LHCN-M2 (cell line): ENCODE results near the gene COPG2. TPM values are rescaled to one million over a fixed set of nuclear protein-coding genes. Genes with fewer than 3 reads are reported as not detected.
"Not testable (repeated sequence)": the region's sequence is repeated elsewhere in the genome, so short reads cannot be mapped to it uniquely, and the experiment has no call there.

Experiments used
- DNase-seq: peaks from one replicate; pipeline ENCODE4 v3.0.0-alpha.2; 2012; ENCODE audit warnings: low read depth
- total RNA-seq: library from RNA; depleted of rRNA; stranded (reverse); fragments of >200 nt; gene quantifications from 2 replicates; pipeline ENCODE4 v1.2.3, GENCODE V29; 2014

COPG2 gene
- total RNA-seq, 1 experiment from 2014 or later: 54.0 TPM

DNA sequence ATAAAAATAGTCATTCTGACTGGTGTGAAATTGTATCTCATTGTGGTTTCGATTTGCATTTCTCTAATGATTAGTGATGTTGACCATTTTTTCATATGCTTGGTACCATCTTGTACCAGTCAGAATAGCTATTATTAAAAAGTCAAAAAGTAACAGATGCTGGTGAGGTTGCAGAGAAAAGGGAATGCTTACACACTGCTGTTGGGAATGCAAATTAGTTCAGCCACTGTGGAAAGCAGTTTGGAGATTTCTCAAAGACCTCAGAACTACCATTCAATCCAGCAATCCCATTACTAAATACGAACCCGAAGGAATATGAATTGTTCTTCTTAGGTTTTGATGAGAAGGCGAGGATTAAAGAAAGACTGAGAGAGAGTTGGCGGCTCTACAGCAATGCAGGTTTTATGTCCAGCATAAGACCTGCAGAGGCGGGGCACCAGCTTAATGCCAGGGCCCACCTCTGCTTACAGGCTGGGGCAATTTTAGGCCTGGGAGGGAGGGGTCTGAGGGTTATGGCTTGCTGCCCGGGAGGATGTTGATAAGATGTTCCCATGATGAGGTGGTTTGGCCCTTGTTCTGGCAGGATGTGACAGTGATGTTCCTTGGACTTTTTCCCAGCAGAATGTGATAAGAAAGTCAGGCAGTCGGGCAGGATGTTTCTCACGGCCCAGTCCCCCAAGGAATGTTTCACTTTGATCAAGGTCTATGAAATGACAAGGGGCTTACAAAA lies 102.2 kb downstream of the COPG2 start:
- peak; percentile 5 for DNase-seq

- peak; percentile 35 for DNase-seq
Measured at GRCh38 chr7:130560972-130561371, 107.6 kb downstream of the COPG2 start.

- no peak for DNase-seq
Measured at GRCh38 chr7:130559184-130559583, 109.4 kb downstream of the COPG2 start.

- no peak for DNase-seq
Measured at GRCh38 chr7:130554481-130554880, 114.1 kb downstream of the COPG2 start.

DNA sequence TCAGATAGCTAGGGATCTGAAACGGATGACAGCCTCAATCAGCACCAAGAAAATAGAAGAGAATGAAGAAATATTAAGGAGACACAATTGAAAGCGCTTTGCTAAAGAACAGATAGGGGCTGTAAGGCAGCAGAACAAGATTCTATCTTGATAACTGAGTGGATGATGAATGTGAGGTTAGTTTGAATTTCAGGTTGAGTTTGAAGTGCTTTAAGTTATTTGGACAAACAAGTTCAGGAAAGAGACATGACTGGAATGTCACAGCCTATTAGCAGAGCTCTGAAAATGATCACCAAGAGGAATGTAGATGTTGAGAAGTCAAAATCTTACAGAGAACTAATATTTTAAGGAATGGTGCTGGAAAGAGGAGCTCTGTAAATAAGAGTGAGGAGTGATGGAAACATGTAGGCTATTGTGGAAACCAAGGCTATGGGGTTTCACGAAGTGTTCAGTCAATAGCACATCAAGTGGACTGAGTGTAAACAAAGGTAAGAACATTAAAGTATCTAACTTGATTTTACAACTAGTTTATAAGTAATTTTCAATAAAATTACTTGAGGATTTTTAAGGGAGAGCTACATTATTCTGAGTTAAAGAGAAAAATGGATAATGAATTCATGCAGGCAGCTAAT lies 115.0 kb downstream of the COPG2 start:
- DNase-seq: no peak

DNA sequence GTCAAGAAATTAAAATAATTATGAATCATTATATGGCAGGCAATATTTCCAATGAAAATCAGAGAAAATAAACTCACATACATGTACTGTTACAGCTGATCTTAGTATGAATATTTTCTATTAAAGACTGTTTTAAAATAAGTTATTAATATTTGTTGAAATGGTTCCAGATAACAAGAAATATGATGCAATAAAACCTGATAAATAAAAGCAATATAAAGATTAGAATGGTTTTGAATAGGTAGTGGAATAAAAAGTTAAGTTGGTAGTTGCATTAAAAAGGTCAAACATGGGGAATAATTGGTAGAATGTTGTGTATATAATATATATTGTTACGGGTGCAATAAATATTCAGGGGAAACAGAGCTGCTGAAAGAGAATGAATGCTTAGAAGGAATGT lies 124.2 kb downstream of the COPG2 start:
- no peak for DNase-seq

GRCh38 chr7:130543487-130544010 lies 125.0 kb downstream of the COPG2 start:
- no peak for DNase-seq

- not testable (repeated sequence) for DNase-seq
Measured at GRCh38 chr7:130542297-130542696, 126.3 kb downstream of the COPG2 start.

- DNase-seq: not testable (repeated sequence)
Measured at GRCh38 chr7:130541287-130541686, 127.3 kb downstream of the COPG2 start.

DNA sequence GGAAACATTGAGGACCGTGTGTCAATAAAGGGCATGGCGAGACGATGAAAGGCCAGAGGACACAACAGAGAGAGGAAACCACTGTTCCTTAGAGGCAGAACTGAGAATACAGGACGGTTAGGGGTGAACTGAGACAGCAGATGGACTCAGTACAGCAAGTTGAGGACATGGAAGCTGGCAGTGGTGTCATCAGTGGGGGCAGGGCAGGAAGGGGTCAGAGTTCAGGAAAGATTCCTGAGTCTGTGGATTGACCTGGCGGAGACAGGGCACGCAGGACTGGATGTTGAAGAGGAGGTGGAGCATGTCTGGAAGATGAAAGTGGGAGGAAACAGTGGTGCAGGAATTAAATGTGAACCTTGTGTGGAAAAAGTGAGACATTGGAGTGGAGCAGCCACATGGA lies 130.7 kb downstream of the COPG2 start:
- not testable (repeated sequence) for DNase-seq

DNA sequence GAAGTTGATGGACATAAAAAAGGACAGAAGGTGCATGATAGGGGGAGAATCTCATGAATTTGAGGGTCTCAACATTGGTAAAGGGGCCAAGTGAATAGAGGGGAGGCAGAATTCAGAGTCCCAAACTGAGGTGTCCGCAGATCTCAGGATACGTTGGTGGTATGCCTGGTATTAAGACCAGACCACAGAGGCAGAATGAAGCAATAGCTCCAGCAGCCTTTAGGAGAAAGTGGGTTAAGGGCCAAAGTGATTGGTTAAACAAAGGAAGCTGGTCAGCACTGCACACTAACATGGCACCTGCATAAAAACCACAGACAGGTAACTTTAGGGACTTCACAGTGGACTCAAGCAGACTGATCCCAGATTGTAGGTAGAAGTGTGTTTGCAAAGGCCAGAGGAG lies 139.1 kb downstream of the COPG2 start:
- no peak for DNase-seq

GRCh38 chr7:130527752-130528355 lies 140.7 kb downstream of the COPG2 start:
- not testable (repeated sequence) for DNase-seq

DNA sequence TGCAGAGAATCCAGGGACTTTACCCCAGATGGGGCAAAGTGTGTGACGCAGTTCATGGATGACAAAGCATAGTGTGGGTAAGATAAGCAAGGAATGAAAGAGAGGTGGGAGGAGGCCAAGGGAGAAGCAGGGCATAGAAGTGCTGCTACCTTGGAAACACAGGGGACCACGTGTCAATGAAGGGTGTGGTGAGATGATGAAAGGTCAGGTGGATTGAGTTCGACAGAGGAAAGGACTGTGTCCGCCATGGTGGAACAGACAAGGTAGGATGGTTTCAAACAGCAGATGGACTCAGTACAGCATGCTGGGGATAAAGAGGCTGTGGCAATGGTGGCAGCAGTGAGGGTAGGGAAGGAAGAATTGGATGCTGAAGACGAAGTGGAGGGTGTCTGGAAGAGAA lies 143.9 kb downstream of the COPG2 start:
- no peak for DNase-seq

DNA sequence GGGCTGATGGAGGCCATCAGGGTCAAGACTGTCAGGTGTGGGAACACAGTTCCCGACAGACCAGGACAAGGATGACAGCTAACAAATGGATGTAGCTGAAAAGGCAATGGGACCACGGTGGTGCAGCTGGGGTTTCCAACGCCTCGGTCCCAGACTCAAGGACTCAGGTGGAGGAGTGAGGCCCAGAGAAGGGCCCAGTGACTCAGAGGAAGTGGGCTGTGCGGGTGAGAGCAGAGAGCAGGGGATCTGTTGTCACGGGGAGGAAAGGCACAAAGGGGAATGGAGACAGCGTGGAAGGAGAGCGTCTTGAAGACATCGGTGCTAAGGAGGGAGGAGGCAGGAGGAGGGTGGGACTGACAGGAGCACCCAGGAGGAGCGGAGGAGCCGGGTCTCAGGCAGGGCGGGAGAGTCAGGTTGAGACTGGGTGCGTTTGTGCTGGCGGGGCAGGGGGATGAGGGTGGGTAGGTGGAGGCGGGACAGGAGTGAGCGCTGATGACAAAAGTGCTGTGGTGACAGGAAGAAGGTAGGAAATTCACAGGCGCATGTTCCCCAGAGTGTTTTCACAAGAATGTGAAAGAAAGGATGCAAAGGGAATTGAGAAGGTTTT lies 144.9 kb downstream of the COPG2 start:
- DNase-seq: not testable (repeated sequence)

DNA sequence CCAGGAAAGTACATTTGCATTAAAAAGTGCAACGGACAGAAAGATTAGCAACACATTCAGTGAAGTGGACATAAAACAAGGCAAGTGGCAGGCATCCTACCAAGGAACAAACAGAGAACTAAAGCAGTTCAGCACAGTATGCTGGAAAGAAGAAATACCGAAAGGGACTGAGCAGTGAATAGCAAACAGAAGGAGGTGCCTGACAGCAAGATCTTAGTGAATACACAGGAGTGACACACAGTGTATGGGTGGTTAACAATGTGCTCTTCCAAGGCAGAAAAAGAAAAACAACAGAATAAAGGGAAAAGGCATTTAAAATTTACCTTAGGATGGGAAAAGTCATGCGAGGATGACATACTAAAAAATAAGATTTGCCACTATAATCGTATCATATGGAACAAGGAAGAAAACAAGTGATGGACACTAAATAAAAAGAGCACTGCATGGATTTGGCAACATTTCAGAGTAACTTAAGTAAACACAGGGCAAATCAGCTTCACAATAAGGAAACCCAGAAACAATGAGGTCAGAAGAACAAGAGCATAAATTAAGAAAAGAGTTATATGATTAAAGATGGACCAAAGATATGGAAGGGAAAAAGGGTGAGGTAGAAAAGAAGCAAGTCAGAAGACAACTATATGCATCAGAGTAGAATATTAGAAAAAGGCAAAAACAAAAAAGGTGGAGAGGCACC lies 147.1 kb downstream of the COPG2 start:
- no peak for DNase-seq

- no peak for DNase-seq
Measured at GRCh38 chr7:130515315-130516040, 153.1 kb downstream of the COPG2 start.

DNA sequence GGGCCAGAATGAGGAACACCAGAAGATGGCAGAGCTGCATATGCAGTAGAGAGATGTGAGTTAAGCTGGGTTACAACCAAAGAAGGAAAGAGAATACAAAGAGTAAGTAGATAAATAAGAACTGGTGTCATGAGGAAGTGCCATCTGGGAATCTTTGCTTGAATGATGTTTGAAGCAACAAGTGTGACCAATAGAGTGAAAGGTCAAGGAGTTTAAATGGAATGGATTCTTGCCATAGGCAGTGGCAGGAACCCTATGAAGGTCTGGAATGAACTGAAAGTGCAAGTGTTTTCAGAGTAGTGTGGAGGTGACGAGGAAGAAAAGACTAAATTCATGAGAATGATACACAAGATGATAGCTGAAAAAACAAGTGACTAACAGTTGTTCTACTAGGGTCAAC lies 155.1 kb downstream of the COPG2 start:
- DNase-seq: no peak

- not testable (repeated sequence) for DNase-seq
Measured at GRCh38 chr7:130512038-130512437, 156.5 kb downstream of the COPG2 start.

- no peak for DNase-seq
Measured at GRCh38 chr7:130506358-130506757, 162.2 kb downstream of the COPG2 start.

- DNase-seq: no peak
Measured at GRCh38 chr7:130505753-130506152, 162.8 kb downstream of the COPG2 start.

DNA sequence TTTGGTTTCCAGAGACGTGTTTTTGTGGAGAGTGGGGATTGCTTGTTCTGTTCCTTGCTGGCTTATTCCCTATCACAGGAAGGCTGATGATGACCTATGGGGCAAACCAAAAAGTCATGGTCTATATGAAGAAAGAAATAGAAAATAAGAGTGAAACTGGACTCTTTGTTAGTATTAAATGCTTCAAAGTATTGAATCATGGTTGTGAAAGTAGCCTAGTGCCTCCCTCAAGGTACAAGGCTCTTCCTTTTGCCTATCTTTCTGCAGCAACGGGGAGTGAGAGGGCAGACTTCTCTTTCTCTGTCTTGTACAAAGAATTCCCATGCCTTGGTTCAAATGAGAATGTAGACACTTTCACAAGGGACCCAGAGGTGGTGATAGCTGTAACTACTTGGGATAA lies 167.6 kb downstream of the COPG2 start:
- no peak for DNase-seq
